Glomerular endothelial cell (primary cell): ENCODE measurements around the gene ABCA4. TPM values are rescaled to one million over a fixed set of nuclear protein-coding genes. Genes with fewer than 3 reads are reported as not detected.
"Not testable (repeated sequence)": the region's sequence is repeated elsewhere in the genome, so short reads cannot be mapped to it uniquely, and the experiment has no call there.

Source experiments
- DNase-seq: peaks from one replicate; pipeline ENCODE4 v3.0.0-alpha.2; 2011; ENCODE audit warnings: low read depth, low spot score; ENCODE audit errors: extremely low read depth
- total RNA-seq: library from RNA; depleted of rRNA; stranded (reverse); fragments of >200 nt; gene quantifications from 2 replicates; pipeline ENCODE4 v1.2.3, GENCODE V29; 2015

ABCA4 gene
- total RNA-seq, 1 donor from 2014 or later, result 7.0 TPM

GRCh38 chr1:94011709-94012595 lies 109.0 kb downstream of the ABCA4 start:
- no peak for DNase-seq

DNA sequence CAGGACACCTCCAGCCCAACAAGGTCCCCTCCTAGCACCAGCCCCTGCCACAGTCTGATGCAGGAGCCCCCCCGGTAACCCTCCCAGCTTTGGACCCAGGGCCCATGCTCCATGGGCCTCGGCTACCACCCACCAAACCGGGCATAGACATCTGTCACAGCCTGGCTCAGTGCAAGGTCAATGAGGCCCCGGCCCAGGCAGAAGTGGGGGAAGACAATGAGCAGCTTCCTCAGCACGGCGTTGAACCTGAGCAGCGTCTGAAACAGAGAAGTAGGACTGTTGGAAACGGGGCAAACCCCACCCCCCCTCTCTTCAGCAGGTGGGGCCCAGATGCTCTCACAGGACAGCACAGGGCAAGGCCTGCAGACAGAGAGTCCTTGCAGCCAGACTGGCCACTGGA lies 109.8 kb downstream of the ABCA4 start:
- no peak for DNase-seq

DNA sequence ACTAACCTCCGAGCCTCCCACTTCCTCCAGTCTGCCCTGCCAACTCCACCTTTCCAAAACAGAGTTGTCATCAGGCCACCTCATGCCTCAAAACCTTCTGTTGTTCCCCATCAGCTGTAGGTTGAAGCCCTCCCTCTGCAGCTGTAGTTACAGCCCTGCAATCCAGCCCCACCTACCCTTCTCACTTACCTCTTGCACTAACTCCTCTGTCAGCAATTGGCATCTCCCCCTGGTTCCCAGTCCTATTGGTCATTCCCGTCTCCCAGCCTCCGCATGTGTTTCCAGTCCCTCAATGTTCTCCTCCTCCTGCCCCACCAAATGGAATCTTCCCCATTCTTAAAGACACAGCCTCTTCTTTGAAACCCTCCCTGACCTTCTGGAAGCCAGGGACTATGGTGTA lies 111.6 kb downstream of the ABCA4 start:
- no peak for DNase-seq

DNA sequence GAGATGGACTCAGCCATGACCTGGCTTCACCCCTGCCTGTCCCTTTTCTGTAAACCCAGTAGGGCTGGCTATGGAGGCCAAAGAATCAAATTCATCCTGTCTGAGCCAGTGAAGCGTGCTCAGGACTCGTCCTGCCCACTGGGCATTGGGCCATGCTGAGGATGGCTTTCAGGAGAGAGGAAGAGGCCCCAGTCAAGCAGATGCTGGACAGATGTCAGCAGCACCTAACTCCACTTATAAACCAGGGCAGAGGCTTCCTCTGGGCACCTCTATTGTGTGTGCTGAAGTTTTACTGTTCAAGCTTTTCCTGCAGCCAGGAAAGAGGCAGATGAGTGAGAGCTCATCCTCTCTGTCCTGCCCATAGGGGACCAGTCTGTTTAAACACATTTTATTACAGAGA lies 114.3 kb downstream of the ABCA4 start:
- no peak for DNase-seq

- no peak for DNase-seq
Measured at GRCh38 chr1:94004924-94005323, 116.0 kb downstream of the ABCA4 start.

DNA sequence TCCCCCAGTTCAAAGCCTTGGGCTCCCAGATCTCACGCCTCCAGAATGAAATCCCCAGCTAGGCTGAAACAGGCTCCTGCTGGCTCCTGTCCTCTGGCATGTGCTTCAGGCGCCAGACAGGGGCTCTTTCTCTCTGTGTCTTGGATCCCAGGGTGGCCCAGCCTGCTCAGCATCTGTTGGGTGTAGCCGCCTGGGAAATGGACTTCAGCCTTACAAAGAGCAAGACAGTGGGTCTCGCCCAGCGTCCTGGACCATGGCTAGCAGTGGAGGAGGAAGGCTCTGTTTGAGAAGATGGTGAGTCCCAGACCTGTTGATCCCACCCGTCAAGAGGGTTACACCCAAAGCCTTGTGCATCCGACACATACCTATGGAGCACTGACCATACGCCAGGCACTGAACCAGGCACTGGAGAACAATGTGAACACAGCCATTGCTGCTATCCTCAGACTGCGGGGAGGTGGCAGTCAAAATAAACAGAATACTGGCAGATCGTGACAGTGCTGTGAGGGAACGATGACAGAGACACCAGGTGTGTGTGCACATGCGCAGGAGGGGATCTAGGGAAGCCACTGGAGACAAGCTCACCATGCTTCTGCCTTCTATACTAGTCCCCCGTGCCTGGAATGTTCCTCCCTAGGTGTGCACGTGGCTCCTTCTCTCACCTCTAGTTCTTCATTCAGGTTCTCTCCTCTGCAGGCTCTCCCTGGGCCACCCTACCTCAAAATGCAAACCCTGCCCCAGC lies 118.7 kb downstream of the ABCA4 start:
- DNase-seq, result no peak

DNA sequence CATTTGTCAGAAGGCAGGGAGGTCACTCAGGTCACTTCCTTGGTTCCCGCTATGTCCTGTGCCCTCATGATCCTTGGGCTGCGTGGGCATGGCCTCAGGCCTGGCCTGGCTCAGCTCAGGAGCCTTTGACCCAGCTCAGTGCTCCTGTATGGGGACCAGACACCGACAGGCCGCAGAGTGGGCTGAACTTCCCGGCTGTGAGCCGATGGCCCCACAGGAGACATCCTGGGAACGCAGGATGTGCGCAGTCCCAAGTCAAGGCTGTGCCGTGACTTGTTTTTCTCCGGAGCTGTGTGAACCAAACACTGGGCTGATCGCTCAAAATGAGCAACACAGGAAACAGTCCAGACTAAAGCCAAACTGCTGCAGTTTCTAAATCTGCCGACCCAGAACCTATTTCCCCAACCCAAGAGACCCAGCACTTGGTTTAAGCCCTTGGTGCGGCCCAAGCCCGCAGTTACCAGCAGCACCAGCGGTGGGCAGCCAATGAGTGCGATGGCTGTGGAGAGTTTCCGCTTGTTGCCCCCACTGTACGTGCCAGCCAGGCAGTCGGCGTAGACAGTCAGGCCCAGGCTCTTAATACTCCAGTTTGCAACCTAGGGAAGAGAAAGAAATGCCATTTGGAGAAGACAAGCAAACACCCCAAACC lies 119.4 kb downstream of the ABCA4 start:
- DNase-seq, result no peak

- no peak for DNase-seq
Measured at GRCh38 chr1:94000510-94001282, 120.3 kb downstream of the ABCA4 start.

GRCh38 chr1:93999840-94000415 lies 121.0 kb downstream of the ABCA4 start:
- DNase-seq, result no peak

DNA sequence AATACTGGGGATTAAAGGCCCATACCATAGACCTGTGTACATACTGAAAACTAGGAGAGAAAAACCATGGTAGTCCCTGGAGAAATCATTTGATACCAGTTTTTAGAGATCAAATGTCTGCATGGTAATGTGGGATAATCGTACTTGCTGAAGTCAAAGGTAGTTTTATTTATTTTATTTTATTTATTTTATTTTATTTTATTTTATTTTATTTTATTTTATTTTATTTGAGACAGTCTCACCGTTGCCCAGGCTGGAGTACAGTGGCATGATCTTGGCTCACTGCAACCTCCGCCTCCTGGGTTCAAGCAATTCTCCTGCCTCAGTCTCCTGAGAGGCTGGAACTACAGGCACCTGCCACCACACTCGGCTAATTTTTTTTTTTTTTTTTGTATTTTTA lies 122.4 kb downstream of the ABCA4 start:
- DNase-seq, result not testable (repeated sequence)

DNA sequence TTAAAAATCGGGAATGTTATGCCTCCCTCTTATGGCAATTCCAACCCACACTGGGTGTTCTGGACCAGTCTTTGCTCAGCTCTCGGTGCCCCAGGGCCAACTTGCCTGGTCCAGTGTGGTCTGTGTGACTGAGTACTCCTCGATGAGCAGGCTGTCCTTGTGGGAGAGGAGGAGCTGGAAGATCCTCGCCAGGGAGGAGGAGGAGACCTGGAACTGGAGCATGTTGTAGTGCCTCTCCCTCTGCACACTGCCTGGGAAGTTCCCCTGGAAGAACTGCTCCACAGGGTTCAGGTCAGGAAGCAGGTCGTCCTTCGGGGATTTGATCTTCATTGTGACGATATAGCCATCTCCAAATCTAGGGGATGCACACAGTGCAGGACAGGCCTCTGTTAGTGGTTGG lies 123.2 kb downstream of the ABCA4 start:
- DNase-seq, result no peak

GRCh38 chr1:93995837-93996536 lies 125.0 kb downstream of the ABCA4 start:
- DNase-seq, result no peak

DNA sequence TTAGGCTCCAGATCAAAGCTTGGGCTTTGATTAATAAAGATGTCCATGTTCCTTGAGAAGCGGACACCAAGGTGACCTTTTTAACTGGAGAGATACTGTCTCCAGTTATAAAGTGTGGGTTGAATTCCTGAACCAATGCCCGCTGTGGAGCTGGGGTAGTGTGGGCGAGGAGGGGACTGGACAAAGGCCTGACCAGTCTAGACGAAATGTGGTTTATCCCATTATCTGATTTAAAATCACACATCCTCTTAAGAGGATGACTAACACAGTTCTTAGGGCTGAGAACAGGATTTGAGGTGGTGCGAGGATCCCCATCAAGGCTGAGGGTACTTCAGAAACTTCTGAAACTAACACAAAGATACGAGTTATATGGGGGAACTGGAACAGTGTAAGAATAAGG lies 127.2 kb downstream of the ABCA4 start:
- no peak for DNase-seq

- no peak for DNase-seq
Measured at GRCh38 chr1:93992954-93993353, 128.0 kb downstream of the ABCA4 start.

DNA sequence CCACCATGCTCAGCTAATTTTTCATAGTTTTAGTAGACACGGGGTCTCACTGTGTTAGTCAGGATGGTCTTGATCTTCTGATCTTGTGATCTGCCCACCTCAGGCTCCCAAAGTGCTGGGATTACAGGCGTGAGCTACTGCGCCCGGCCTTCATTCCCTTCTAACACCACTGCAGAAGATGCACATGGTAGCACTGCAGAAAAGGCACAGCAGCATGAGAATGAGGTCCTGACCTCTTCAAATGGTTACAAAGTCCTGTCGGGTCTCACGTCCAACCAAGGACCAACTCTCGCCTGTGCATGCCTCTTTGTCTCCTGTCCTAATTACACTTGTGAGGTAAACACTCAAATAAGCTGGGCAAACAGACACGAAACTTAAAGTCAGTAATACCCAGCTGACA lies 128.8 kb downstream of the ABCA4 start:
- DNase-seq, result no peak

DNA sequence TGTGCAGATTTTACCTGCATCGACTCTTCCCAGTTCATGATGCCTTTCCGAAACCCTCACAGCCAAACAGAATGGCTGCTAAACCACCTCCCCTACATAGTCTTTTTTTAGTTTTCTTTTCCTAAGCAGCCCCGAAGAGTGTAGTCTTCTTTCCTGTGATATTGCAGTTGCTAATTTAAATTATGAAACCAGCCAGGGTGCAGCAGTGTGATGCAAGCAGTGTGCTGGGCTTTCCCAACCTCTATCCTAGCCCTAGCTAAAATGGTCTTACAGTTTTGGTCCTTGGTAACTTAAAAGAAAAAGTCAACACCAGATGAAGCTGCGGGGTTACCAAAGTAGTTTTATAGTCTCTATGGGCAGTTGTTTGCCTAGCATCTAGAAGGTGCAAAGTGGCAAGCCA lies 129.7 kb downstream of the ABCA4 start:
- no peak for DNase-seq

DNA sequence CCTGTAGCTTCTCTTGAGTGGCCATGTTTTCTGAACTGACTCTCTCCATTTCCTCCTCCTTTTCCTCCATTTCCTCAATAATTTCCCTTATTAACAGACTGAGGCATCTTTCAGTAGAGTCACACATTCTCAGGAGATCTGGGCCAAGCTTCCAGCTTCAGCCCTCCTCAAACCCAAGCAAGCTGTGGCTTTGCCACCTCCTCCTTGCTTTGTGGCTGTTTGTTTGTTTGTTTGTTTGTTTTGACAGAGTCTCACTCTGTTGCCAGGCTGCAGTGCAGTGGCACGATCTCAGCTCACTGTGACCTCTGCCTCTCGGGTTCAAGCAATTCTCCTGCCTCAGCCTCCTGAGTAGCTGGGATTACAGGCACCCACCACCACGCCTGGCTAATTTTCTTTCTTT lies 130.5 kb downstream of the ABCA4 start:
- DNase-seq, result not testable (repeated sequence)

GRCh38 chr1:93990010-93990409 lies 130.9 kb downstream of the ABCA4 start:
- no peak for DNase-seq

GRCh38 chr1:93989601-93990000 lies 131.3 kb downstream of the ABCA4 start:
- DNase-seq, result no peak
